NCI-H2107 (cell line): ENCODE data around the gene GALNT11.
"Not testable (repeated sequence)": the region's sequence is repeated elsewhere in the genome, so short reads cannot be mapped to it uniquely, and the experiment has no call there.

Source experiments
- DNase-seq: peaks from one replicate; lab custom pipeline; 2025; lab: John Stamatoyannopoulos, UW

GALNT11 gene

DNA sequence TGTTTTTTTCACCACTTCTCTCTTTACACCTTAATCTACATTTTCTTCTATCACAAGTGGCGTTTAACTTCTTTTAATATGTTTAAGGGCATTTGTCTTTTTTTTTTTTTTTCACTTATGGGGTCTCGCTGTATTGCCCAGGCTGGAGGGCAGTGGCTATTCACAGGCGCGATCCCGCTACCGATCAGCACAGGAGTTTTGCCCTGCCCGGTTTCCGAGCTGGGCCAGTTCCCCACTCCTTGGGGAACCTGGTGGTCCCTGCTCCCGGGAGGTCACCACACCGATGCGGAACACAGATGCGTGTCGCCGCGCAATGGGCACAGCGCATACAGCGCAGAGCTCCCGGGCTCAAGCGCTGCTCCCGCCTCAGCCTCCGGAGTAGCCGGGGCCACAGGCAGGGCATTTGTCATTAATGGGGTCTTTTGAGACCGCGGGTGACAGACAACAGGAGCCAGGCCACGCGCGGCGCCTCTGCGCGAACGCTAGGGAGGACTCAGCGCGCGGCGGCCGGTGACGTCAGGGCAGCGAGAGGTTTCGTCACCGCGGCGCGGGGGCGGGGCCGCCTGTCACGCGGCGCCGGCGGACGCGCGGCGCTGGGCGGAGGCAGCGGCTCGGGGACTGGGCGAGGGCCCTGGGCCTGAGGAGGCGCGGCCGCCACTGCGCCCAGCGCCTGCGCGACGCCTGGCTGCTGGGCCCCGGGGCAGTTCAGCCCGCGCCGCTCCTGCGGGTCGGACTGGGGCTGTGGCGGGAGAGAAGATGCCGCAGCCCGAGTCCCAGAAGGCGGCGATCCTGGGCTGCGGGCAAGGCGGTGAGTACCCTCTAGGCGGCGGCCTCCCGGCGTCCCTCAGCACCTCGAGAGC, at the start of gene GALNT11:
Gene GALNT11, plus strand, starts transcription at position 598 of the 860 bp plus-strand sequence. CDS start 68,554 bp downstream, outside the sequence.
- peak; percentile 84 for DNase-seq

DNA sequence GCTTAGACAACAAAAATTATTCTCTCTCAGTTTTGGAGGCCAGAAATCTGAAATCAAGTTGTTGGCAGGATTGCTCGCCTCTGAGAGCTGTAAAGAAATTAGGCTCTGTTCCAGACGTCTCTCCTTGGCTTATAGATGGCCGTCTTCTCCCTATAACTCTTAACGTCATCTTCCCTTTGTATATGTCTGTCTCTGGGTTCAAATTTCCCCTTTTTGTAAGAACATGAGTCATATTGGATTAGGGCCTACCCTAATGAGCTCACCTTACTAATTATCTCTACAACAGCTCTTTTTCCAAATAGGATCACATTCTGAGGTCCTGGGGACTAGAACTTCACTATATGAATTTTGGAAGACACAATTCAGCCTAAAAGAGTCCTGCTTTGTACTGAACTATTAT, 46.9 kb upstream of the GALNT11 start:
- no peak for DNase-seq

DNA sequence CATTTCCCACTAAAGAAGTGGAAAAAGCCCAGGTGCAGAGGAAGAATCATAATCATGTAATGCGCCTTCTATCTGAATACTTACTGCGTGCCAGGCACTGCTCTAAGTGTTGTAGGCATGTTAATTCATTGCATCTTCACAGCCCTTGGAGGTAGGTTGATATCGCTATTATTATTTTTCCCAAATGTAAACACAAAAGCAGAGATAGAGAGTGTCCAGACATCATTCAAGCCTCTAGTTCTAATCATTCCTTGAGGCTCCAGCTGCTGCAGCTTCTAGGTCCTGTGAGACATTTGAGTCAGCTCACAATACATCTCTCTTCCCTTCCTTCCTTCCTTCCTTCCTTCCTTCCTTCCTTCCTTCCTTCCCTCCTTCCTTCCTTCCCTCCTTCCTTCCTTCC, 44.3 kb upstream of the GALNT11 start:
- no peak for DNase-seq

DNA sequence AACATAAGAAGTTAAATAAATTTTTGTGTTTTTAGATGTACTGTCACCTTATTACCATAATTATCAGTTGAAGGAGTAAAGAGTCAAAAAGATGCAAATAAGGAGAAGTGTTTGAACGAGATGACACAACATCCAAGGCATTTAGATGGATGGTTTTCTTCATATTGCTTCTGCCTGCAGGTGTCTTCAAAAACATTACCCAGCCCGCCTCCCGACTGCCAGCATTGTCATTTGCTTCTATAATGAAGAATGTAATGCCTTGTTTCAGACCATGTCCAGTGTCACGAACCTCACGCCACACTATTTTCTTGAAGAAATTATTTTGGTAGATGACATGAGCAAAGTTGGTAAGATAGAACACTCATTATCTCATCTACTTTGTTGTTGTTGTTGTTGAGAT, 42.7 kb upstream of the GALNT11 start:
- no peak for DNase-seq

DNA sequence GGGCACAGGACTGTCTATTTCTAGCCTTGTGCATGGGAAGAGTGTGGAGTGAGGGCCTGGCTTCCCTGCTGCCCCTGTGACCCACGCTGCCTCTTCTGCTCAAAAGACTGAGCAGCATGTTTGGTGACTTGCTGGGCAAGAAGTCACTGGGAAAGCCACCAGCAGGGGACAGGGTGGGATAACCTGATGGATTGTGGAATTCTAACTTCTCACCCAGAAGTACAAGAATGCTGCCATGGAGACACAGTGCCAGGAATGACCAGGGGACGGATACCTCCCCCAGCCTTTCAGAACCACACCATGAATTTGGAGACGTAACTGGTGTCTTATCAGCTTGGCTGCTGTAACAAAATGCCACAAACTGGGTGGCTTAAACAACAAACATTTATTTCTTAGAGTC, 40.9 kb upstream of the GALNT11 start:
- no peak for DNase-seq

DNA sequence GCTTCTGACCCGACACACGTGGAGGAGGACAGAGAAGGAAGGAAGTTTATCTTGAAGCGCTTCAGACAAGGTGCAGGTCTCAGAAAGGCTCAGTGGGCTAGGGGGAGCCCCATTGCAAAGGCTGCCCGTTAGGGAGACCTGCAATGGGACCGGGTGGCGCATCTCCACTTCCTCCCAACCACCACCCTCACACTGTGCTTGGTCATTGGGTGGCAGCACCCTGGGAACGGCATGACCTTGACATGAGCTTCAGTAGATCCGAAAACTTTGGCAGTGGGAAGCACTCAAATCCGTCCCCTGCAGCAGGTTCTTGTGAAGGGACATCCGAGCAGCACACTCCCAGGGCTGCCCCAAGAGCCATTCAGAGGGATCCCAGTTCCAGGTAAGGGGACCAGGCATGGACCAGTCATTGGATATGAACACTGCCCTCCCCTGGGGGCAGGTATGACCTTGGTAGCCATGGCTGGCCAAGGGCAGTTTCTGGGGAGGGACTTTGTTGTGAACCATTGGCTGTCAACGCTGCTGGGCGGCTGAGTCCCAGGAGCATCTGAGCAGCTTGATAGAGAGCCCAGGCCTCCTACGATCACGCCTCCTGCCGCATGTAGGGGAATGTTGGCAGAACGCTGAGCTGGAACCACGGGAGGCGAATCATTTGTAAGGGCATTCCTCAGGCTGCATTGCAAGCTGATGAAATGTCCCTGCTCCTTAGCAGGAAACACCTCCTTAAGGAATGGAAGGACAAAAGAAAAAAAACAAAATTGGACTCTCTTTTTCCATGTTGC, 37.5 kb upstream of the GALNT11 start:
- no peak for DNase-seq

DNA sequence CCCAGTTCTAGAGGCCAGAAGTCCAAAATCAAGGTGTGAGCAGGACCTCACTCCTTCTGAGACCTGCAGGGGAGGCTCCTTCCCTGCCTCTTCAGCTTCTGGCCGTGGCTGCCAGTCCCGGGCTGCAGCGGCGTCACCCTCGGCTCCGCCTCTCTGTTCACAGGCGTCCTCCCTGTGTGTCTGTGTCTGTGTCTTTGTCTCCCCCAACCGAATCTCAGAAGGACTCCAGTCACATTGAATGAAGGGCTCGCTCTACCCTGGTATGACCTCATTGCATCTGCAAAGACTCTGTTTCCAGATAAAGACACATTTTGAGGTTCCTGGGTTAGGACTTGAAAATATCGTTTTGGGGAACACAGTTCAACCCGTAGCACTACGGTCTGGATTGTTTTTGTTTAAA, 33.1 kb upstream of the GALNT11 start:
- peak; percentile 61 for DNase-seq

DNA sequence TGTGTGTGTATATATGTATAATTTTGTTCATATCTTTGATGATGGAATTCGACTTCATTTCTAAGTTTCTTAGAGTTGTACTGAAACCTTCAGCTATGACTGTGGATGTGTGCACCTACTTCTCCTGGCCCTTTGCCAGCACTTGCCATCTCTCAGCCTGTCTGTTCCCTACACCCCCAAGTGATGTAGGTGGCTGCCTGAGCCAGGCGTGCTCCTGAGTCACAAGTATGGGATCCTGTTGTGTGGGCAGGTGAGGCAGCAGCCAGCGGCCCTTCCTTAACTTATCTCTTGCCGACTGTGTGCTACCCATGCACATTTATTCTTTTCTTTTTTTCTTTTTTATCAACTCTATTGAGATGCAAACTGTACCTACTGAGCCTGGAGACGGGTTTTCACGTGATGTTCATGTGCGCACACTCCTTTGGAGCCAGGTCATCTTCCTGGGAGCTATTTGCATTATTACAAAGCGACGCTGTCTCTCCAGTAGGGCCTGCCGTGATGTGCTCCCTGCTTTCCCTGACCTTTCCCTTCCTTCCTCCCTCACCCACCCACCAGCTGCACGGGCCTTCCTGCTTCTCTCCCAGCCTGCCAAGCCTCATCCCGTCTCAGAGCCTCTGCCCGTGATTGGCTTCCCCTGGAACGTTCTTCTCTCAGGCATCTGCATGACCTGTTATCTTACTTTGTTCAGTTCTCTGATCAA, 31.3 kb upstream of the GALNT11 start:
- DNase-seq: no peak

DNA sequence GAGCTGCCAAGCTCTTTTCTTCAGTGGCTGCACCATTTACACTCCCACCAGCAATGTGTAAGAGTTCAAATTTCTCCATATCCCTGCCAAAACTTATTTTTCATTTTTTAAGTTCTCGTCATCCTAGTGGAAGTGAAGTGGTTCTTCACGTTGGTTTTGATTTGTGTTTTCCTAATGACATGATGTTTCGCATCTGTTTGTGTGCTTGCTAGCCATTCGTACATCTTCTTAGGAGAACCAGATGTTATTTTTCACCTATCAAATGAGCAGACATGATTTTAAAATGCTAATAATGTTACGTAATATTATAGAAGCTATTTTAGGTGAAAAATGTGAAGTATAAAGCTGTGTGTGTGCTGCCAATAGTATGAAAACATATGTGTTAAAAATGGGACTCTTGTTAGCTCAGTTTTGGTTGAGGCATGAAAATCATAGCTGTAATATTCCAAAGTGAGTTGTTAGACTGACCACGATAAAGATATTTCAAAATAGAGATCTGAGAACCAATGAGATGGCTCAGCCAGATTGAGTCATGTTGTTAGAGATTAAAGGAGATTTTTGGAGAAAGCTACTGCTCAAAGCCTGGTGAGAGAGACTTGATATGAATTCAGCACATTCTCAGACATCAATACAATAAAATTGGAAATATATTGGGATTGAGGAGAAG, 25.9 kb upstream of the GALNT11 start:
- no peak for DNase-seq

DNA sequence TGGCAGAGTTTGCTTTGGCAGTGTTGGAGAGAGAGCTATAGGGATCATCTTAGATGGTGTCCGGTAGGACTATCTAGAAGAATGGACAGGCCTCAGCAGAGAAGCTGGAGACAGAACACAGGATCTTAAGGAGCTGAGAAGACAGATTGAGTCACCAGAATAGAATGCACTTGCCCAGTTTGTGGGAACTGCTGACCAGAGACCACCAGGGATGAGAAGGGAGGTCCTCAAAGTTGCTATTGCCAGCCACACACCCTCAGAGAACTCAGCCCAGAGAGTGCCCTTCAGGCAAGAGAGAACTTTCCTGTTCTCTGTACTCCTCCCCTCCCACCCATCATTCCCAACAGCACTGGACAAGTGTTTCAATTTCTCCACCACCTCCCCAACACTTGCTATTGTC, 25.3 kb upstream of the GALNT11 start:
- no peak for DNase-seq

DNA sequence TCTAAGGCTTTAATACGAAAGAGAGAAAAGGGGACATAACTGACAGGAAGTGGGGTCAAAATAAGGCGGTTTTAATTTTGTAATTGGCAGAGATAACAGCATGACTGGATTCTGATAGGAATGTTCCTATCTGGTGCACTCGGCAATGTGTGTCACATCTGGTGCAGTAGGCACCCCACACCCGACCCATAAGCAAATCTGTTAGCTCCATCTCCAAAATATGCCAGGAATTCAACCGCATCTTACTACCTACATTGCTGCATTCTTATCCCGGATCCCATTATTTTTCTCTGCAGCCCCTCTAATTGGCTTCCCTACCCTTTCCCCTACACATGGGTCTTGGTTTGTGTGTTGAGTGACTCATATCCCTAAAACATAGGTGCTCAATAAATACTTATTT, 19.1 kb upstream of the GALNT11 start:
- no peak for DNase-seq

DNA sequence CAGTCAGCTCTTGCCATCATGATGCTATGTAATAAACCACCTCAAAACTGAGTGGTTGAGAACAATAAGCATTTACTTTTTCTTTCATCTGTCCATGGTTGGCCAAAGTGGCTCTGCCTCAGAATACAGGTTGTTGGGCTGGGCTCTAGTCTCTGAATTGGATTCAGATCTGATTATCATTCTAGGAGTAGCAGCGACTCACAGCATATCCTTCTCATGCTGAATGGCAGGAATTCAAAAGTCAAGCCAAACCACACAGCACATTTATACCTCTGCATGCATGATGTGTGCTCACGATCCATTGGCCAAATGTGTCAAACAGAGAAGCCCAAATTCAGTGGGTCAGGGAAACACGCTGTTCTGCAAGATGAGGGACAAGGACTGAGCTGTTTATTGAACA, 13.6 kb upstream of the GALNT11 start:
- DNase-seq: no peak

DNA sequence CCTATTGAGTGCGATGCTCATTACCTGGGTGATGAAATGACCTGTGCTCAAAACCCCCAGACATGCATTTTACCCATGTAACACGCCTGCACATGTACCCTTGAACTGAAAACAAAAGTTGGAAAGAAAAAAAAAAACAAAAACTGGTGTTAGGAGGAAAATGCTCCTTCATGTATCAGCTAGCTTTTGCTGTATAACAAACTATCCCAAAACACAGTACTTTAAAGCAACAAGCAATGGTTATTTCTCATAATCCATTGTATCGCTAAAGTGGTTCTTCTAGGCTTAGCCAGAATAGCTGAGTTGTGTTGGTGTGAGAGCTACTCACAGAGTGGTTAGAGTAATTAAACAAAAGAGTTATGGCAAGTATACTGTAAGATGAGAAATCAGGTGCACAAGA, 12.2 kb upstream of the GALNT11 start:
- DNase-seq: no peak

DNA sequence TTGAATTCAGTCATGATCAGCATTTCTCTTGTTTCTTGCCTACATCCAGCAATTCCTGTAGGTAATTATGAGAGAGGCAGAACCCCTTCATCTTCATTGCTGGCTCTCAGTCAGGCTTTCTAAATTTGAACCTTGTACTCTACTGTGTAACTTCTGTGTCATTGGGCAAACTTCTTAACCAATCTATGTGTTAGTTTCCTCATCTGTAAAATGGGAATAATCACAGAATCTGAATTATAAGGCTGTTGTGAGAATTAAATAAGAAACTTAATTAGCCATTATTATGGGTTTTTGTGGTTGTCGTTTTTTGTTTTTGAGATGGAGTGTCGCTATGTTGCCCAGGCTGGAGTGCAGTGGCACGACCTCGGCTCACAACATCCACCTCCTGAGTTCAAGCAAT, 11.5 kb upstream of the GALNT11 start:
- no peak for DNase-seq

DNA sequence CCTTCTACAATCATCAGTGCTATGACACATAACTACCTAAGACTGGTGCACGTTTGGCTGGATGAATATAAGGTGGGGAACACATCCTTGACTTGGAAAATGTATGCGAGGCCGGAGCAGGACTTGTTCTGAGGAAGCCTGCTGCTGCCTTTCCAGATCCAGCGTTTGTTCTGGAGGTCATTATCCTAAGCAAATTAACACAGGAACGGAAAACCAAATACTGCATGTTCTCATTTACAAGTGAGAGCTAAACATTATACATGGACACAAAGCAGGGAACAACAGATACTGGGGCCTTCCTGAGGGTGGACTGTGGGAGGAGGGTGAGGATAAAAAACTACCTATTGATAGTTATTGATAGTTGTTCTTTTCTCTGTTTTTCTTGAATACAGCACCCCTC, 10.8 kb upstream of the GALNT11 start:
- no peak for DNase-seq

DNA sequence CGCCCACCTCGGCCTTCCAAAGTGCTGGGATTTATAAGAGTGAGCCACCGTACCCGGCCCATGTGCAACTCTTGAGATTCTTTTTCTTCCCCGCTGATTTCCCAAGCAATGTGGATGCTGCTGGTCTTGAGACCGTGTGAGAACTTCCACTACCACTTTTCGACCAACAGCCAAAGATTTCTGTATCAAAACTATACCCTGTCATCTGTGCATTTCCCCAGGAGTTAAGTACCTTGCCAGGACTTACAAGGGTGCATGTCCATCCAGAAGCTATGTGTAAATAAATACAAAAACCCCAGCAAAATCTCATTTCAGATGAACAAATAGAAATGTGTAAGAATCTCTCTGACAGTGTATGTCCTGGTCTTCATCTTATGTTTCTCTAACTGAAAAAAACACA, 9.9 kb upstream of the GALNT11 start:
- DNase-seq: no peak

DNA sequence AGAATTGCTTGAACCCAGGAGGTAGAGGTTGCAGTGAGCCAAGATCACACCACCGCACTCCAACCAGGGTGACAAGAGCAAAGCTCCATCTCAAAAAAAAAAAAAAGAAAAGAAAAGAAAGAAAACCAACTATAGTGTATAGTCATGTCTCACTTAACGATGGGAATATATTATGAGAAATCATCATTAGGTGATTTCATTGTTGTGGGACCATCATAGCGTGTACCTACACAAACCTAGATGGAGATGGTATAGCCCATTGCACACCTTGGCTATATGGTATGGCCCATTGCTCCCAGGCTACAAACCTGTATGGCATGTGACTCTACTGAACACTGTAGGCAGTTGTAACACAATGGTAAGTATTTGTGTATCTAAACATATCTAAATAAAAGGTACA, 8.5 kb upstream of the GALNT11 start:
- DNase-seq: no peak

DNA sequence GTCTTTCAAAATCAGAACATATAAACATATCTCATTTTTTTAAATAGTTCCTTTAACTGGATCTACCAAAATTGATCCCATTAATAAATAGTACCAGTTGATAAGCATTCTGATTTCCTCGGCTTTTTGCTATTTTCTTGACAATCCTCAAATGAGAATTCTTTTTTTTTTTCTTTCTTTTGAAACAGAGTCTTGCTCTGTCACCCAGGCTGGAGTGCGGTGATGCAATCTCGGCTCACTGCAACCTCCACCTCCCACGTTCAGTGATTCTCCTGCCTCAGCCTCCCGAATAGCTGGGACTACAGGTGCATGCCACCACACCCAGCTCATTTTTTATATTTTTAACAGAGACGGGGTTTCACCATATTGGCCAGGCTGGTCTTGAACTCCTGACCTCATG, 7.8 kb upstream of the GALNT11 start:
- not testable (repeated sequence) for DNase-seq

DNA sequence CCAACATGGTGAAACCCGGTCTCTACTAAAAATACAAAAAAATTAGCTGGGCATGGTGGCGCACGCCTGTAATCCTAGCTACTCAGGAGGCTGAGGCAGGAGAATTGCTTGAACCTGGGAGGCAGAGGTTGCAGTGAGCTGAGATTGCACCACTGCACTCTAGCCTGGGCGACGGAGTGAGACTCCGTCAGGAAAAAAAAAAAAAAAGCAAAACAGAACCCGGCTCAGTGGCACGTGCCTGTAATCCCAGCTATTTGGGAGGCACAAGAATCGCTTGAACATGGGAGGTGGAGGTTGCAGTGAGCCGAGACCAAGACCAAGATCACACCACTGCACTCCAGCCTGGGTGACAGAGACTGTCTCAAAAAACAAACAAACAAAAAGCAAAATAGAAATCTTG, 3.7 kb upstream of the GALNT11 start:
- not testable (repeated sequence) for DNase-seq

DNA sequence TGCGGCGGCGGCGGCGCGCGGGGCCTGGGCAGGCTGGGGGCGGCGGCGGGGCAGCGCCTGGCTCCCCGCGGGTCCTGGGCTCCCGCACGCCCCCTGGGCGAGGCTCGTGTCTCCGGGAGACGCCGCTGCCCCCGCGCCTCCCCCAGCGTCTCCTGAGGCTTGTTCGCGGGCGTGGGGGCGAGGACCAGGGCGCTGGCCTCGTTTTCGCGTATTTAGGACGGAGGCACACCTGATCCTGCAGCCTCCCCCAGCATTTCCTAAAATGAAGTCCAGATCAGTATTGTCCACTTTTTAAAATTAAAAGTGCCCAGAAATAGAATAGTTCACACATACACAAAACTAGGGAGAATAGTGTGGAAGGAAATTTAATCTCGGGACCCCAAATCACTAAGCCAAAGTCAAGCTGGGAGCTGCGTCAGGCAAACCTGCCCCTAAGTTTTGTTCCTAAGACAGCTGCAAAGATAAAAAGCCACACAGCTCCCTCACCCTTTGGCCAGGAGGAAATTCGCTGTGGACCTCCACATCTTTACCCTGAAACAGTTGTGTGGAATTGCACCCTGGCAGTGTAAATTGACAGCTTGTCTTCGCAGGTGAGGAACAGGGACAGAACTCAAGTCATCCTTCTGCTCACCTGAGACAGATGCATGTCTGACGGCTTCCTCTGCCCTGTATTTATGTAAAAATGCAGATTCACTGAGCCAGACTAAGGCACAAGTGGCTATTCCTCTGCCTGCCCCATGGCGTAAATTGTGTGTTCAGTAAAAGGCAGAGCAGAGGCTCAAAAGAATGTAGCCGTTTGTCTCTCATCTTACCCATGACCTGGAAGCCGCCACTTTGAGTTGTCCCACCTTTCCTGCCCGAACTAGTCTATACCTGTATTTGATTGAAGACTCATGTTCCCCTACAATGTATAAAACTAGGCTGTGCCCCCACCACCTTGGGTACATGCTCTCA, 740 bp downstream of the GALNT11 start:
- no peak for DNase-seq
